GM18519 (cell line): ENCODE results near the gene ATXN7L1.

Experiments
- ATAC-seq: cut with Tn5 transposase; IDR thresholded peaks from one replicate; pipeline ENCODE4 v1.9.1; 2021; ENCODE audit warnings: mild to moderate bottlenecking, moderate library complexity; ENCODE audit not compliant: unreplicated experiment, low FRiP score

ATXN7L1 gene

GRCh38 chr7:105638334-105638733 is 238.1 kb downstream of the ATXN7L1 start:
- ATAC-seq, result no peak

GRCh38 chr7:105637755-105638154 is 238.6 kb downstream of the ATXN7L1 start:
- no peak for ATAC-seq

GRCh38 chr7:105636982-105637381 is 239.4 kb downstream of the ATXN7L1 start:
- ATAC-seq, result no peak

- ATAC-seq, result no peak
Observed at GRCh38 chr7:105635197-105635596, 241.2 kb downstream of the ATXN7L1 start.

- ATAC-seq, result no peak
Observed at GRCh38 chr7:105625986-105626385, 250.4 kb downstream of the ATXN7L1 start.

GRCh38 chr7:105623906-105624305 is 252.5 kb downstream of the ATXN7L1 start:
- ATAC-seq, result no peak

GRCh38 chr7:105623378-105623777 is 253.0 kb downstream of the ATXN7L1 start:
- no peak for ATAC-seq

- no peak for ATAC-seq
Observed at GRCh38 chr7:105622106-105622731, 254.2 kb downstream of the ATXN7L1 start.

- no peak for ATAC-seq
Observed at GRCh38 chr7:105621617-105622016, 254.8 kb downstream of the ATXN7L1 start.

GRCh38 chr7:105621176-105621575 is 255.2 kb downstream of the ATXN7L1 start:
- no peak for ATAC-seq

GRCh38 chr7:105619590-105619989 is 256.8 kb downstream of the ATXN7L1 start:
- ATAC-seq, result no peak

- ATAC-seq, result no peak
Observed at GRCh38 chr7:105618016-105618296, 258.4 kb downstream of the ATXN7L1 start.

- ATAC-seq, result no peak
Observed at GRCh38 chr7:105617280-105618015, 259.0 kb downstream of the ATXN7L1 start.

GRCh38 chr7:105614341-105614840 is 262.0 kb downstream of the ATXN7L1 start:
- ATAC-seq, result no peak

- ATAC-seq, result no peak
Observed at GRCh38 chr7:105613611-105614330, 262.6 kb downstream of the ATXN7L1 start.

- no peak for ATAC-seq
Observed at GRCh38 chr7:105612806-105613205, 263.6 kb downstream of the ATXN7L1 start.

- no peak for ATAC-seq
Observed at GRCh38 chr7:105611856-105612775, 264.3 kb downstream of the ATXN7L1 start.

- ATAC-seq, result no peak
Observed at GRCh38 chr7:105610165-105610930, 266.1 kb downstream of the ATXN7L1 start.

- ATAC-seq, result no peak
Observed at GRCh38 chr7:105602325-105603305, 273.8 kb downstream of the ATXN7L1 start.
